Skin epidermis (tissue), 12 donors: ENCODE results near the gene PAX8.

Experiments used
- H3K27ac ChIP-seq, 21 experiments: fragments of 200-600 bp; sonication (generic) in 11 of 21; one replicate each; pipeline ENCODE4 v1.5.0; 2020; ENCODE audit warnings: mild to moderate bottlenecking in 3 of 21, inconsistent platforms in 2 of 21, moderate library complexity in 2 of 21
- H3K4me3 ChIP-seq, 7 experiments: fragments of 200-600 bp; sonication (generic) in 2 of 7; one replicate each; pipeline ENCODE4 v1.5.0; 2020; ENCODE audit warnings: inconsistent platforms in 2 of 7, mild to moderate bottlenecking in 2 of 7, moderate library complexity in 1 of 7

The PAX8 gene

DNA sequence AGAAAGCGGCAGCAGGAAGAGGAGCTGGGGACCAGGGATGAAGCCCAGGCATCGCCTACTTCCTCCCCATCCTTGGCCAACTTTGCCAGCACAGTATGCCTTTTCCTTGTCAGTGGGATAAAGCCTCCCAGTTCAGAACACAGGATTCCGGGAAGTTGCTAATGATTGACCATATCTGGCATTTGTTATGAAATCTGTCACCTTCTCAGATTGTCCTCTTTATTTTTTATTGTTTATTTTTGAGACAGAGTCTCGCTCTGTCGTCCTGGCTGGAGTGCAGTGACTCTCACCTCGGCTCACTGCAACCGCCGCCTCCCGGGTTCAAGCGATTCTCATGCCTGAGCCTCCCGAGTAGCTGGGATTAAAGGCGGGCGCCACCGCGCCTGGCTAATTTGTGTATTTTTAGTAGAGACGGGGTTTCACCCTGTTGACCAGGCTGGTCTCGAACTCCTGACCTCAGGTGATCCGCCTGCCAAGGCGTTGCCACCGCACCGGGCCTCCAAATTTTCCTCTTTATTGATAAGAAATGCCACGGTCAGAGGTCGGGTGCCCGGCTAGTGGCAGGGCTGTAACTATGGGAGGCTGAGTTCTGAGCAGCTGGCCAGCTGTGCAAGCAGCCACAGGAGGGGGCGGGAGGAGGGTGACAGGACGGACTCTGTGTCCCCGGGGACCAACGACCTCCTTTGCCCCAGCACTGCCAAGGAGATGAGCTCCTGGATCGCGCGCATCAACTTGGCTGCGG lies 80.5 kb downstream of the PAX8 start:
- peak overlapping the region; percentile 53 to 67 (median 59) for H3K4me3 ChIP-seq
- H3K27ac ChIP-seq, result peak overlapping the region; percentile 45 to 92 (median 86)

DNA sequence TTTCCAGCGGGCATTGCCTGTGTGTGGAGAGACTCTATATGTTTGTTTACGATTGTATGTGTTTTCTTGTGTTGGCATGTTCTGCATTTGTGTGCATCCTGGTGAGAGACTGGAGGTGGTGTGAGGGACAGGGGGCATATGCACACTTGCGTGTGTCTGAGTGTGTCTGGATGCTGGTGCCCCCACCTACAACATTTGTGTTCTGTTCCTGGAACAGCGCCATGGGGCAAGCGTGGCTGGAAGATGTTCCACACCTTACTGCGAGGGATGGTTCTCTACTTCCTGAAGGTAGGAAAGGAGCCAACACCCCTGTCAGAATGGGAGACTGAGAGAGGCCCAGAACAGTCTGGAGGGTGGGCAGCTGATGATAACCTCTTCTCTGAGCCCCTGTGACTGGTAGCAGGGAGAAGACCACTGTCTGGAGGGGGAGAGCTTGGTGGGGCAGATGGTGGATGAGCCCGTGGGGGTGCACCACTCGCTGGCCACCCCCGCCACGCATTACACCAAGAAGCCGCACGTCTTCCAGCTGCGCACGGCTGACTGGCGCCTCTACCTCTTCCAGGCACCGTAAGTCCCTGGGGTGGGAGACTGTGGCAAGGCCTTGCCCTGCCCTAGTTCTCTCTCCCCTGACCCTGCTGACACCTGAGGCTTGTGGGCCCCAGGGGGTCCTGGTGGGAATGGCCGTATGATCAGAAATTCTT lies 81.2 kb downstream of the PAX8 start:
- Histone ChIP-seq H3K27ac (no peak overlapping the region), H3K4me3 (no peak overlapping the region)

DNA sequence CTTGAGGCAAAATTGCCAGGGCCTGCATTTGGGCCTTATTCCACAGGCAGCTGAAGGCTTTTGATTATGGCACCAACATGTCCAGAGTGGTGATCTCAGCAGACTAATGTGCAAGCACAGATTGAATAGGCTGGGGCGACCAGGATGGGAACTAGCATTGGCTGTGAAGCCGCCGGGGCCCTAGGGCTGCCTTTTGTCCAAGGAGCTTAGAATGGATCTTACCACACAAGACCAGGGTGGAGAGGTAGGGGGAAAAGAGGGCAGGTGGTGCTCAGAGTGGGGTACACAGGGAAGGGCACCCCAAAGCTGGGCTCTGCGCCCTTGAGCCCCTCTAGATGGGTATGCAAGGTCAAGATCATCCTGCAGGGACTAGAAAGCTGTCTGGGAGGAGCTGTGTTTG lies 81.9 kb downstream of the PAX8 start:
- Histone ChIP-seq H3K27ac (no peak overlapping the region), H3K4me3 (no peak overlapping the region)

GRCh38 chr2:113195923-113196501 lies 82.7 kb downstream of the PAX8 start:
- H3K4me3 ChIP-seq, result no peak overlapping the region
- H3K27ac ChIP-seq, result no peak overlapping the region

DNA sequence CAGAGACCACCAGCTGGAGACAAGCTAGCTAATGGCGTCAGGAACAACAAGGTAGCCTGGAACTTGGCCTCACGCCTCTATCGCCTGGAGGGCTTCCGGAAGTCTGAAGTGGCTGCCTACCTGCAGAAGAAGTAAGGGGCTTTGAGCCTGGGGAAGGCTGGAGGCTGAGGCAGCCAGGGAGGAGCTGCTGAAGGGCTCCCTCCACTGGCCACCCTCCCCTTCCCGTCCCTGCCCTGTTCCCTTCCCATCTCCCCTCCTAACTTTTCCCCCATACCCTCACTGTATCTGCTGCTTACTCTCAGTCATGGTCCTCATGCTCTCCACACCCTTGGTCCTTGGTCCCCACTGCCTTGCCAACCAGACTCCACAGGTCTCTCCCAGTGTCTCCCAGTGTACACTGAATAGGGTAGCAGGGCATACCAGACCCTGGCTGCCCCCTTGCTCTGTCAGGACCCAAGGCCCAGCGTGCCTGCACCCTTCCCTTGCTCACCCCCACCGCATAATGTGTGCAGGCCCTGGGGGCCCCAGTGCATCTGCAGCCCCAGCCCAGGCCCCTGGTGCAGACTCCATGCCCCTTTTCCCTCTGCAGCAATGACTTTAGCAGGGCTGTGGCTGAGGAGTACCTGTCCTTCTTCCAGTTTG lies 86.1 kb downstream of the PAX8 start:
- peak overlapping the region in 1 of 21 experiments; percentile 38 for H3K27ac ChIP-seq
- H3K4me3 ChIP-seq, result no peak overlapping the region

- Histone ChIP-seq H3K4me3 (no peak overlapping the region), H3K27ac (no peak overlapping the region)
Measured at GRCh38 chr2:113190871-113191270, 87.8 kb downstream of the PAX8 start.

- Histone ChIP-seq H3K27ac (no peak overlapping the region), H3K4me3 (no peak overlapping the region)
Measured at GRCh38 chr2:113187771-113188170, 91.0 kb downstream of the PAX8 start.

GRCh38 chr2:113186433-113186796 lies 92.3 kb downstream of the PAX8 start:
- H3K27ac ChIP-seq, result no peak overlapping the region
- H3K4me3 ChIP-seq, result no peak overlapping the region

- H3K27ac ChIP-seq, result no peak overlapping the region
- no peak overlapping the region for H3K4me3 ChIP-seq
Measured at GRCh38 chr2:113185664-113186432, 92.9 kb downstream of the PAX8 start.

GRCh38 chr2:113184531-113185230 lies 94.0 kb downstream of the PAX8 start:
- no peak overlapping the region for H3K4me3 ChIP-seq
- H3K27ac ChIP-seq, result peak overlapping the region in 1 of 21 experiments; percentile 17

DNA sequence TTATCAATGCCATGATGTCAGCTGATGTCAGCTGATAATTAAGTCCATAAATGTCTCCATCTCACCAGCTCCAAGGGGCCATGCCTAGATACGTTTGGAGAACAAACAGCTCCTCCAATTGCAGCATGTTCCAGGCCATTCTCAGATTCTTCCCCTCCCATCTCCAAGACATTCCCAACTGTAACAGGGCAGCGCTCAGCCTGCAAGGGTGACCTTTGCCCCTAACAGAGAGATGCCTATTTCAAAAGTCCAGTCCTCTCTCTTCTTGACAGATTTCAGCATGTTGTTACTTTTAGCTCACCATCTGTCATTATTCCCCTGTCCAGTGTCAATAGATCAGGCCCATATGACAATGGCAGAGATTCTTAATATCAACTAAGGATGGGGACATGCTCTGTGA lies 95.0 kb downstream of the PAX8 start:
- Histone ChIP-seq H3K27ac (no peak overlapping the region), H3K4me3 (no peak overlapping the region)

GRCh38 chr2:113183264-113183663 lies 95.5 kb downstream of the PAX8 start:
- H3K27ac ChIP-seq, result no peak overlapping the region
- no peak overlapping the region for H3K4me3 ChIP-seq

GRCh38 chr2:113182471-113183260 lies 96.1 kb downstream of the PAX8 start:
- Histone ChIP-seq H3K4me3 (no peak overlapping the region), H3K27ac (no peak overlapping the region)

- H3K4me3 ChIP-seq, result no peak overlapping the region
- H3K27ac ChIP-seq, result peak overlapping the region in 7 of 21 experiments; percentile 6 to 68 (median 29)
Measured at GRCh38 chr2:113181258-113182051, 97.3 kb downstream of the PAX8 start.

DNA sequence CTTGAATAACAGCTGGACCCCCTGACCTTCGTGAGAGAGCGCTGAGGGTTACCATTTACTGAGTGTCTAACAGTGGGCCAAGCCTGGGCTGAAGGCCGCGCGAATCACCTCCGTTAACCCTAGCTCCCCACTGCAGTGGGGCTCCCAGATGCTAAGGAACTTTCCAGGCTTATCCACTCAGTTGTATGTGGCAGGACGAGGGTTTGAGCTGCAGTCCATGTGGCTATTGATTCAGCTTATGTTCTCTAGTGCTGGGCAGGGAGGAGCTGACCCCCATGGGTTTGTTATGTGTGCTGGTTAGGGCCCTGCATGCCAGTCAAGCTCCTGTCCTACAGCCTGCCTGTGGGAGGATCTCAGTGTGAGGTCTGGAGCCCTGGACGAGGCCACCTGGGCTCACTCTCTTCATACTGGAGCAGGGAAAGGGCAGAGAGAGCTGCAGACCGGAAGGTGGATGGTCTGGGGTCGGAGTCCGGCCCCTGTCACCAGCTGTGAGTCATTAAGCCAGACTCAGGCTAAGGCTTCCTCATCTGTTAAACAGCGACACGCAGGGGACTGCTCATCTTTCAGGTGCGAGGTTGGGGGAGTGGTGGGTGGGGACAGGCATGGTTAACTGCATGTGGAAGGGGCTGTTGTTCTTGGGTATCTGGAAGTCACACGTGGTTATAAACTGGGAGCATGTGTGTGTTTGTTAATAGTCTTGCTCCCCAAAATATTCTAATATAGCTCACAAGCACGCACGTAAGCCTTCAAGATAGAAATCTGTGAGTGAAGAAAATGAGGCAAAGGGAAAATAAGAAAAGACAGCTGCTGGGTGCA lies 98.4 kb downstream of the PAX8 start:
- Histone ChIP-seq H3K27ac (peak overlapping the region in 1 of 21 experiments; percentile 1), H3K4me3 (no peak overlapping the region)

- Histone ChIP-seq H3K4me3 (no peak overlapping the region), H3K27ac (peak overlapping the region in 1 of 21 experiments; percentile 23)
Measured at GRCh38 chr2:113179446-113180045, 99.2 kb downstream of the PAX8 start.
